ENCODE measurements around the gene DHRSX.

DNA sequence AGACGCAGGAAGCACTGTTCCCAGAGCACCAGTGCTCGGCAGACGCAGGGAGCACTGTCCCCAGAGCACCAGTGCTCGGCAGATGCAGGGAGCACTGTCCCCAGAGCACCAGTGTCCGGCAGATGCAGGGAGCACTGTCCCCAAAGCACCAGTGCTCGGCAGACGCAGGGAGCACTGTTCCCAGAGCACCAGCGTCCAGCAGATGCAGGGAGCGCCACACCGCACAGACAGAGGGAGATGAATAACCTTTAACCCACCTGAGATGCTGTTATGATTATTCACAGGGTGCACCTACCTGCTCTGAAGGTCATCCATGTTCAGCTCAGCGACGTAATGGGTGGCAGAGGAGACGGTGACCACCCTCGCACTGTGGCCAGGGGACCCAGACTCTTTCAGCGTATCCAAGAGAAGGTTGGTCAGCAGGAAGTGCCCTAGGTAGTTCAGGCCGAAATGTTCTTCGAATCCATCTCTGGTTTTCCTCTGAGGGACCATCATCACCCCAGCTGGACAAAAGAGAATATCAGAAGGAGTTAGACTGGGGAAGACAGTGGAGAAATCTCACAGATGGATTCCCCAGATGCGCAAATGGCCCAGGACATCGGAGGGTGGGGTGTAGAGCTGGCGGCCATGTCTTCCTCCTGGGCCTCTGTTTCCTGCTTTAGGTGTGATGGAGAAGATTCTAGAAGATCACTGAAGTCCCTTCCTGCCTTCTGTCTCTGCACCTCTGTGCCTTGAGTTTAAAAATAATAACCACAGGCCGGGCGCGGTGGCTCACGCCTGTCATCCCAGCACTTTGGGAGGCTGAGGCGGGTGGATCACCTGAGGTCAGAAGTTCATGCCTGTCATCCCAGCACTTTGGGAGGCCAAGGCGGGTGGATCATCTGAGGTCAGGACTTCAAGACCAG, 234.1 kb downstream of the DHRSX start:
- TF ChIP-seq, protein P1, sequence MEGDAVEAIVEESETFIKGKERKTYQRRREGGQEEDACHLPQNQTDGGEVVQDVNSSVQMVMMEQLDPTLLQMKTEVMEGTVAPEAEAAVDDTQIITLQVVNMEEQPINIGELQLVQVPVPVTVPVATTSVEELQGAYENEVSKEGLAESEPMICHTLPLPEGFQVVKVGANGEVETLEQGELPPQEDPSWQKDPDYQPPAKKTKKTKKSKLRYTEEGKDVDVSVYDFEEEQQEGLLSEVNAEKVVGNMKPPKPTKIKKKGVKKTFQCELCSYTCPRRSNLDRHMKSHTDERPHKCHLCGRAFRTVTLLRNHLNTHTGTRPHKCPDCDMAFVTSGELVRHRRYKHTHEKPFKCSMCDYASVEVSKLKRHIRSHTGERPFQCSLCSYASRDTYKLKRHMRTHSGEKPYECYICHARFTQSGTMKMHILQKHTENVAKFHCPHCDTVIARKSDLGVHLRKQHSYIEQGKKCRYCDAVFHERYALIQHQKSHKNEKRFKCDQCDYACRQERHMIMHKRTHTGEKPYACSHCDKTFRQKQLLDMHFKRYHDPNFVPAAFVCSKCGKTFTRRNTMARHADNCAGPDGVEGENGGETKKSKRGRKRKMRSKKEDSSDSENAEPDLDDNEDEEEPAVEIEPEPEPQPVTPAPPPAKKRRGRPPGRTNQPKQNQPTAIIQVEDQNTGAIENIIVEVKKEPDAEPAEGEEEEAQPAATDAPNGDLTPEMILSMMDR (IDR thresholded peaks at IDR 0.05), result no peak
- TF ChIP-seq POLR2A (IDR thresholded peaks at IDR 0.05) (no peak), EP300 (IDR thresholded peaks at IDR 0.05) (no peak)
